NCI-H1092 treated with DMSO at 0.1 percent for 48 hours (cell line): ENCODE data around the gene LYRM4.
"Not testable (repeated sequence)": the region's sequence is repeated elsewhere in the genome, so short reads cannot be mapped to it uniquely, and the experiment has no call there.

Experiments used
- DNase-seq: peaks from one replicate; lab custom pipeline; 2025; lab: John Stamatoyannopoulos, UW

Gene LYRM4

DNA sequence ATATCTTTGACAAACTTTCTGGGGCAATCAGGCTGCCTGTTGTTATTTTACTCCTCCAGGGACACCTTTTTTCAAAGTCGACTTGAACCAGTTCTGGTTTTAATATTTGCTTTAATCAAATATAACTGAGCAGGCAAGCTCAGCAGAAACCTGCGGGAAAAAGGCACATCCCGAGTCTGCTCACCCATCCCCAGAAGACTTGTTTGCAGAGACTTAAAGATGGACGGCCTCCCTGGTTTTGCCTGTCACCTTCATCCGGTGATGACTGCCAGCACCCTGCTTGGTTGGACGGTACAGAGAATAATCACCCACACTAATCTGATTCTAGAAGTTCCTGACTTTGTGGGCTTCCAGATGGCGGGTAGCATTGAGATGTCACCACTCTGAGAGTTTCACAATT is 138.8 kb downstream of the LYRM4 start:
- no peak for DNase-seq

DNA sequence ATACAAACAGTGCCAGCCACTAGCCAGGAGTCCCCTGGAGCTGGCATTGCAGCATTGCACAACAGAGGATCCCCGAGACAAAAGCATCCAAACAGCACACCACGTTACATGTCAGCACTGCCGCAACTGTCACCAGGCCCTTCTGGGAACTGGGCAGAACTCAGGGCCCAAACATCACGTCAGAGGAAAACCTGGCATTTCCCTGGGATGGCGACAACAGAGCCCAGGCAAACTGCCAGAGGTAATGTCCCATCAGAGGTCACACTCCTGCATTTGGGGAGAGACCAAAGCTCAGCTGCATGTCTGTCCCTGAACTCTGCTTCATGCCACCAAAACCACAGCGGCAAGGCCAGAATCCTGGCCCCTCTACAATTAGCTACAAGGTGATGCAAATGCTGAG is 139.3 kb downstream of the LYRM4 start:
- DNase-seq, result no peak

DNA sequence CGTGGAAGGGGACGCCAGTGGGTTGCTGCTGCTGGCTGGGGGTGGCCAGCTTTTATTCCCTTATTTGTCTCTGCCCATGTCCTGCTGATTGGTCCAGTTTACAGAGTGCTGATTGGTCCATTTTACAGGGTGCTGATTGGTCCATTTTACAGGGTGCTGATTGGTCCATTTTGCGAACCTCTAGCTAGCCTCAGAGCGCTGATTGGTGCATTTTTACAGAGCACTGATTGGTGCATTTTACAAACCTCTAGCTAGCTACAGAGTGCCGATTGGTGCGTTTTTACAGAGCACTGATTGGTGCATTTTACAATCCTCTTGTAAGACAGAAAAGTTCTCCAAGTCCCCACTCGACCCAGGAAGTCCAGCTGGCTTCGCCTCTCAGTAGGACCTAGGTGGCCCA is 140.2 kb downstream of the LYRM4 start:
- not testable (repeated sequence) for DNase-seq

DNA sequence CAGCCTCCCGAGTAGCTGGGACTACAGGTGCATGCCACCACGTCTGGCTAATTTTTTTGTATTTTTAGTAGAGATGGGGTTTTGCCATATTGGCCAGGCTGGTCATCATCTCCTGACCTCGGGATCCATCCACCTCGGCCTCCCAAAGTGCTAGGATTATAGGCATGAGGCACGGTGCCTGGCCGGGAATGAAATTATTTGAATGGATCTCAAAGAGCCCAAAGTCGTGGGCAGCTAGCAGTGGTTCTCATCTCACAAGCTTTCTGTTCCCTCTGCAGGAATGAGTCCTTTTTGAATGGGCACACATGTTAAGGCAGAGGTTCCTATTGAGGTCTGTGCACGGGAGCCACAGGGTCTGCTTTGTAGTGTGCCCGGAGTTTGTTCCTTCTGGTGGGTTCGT is 140.7 kb downstream of the LYRM4 start:
- no peak for DNase-seq

DNA sequence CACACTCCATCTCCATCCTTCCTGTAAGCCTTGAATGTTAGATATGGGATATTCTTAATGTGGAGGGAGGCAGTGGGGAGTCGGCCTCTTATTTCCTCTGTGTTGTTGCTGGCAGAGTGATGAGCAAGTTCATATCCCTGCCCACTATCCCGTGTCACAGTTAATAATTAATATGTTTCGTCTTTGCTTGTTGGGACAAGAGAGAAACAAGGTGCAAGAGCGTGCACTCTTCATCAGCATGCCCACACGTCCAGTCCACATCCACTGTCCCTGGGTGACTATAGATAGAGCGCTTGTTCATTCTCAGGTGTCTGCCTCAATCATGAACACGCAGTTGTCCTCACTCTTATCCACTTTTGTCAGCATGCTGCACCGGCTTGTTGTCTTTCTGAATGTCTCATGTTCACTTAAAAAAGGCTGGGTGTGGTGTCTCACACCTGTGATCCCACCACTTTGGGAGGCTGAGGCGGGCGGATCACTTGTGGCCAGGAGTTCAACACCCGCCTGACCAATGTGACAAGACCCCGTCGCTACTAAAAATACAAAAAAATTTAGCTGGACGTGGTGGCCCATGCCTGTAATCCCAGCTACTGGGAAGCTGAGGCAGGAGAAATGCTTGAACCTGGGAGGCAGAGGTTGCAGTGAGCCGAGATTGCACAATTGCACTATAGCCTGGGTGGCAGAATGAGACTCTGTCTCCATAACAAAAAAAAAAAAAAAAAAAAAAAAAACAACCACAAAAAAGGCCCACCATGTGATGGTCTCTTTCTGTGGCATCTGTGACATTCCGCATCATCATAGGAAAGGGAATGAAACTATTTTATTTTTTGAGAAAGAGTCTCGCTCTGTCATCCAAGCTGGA is 141.4 kb downstream of the LYRM4 start:
- DNase-seq, result no peak

DNA sequence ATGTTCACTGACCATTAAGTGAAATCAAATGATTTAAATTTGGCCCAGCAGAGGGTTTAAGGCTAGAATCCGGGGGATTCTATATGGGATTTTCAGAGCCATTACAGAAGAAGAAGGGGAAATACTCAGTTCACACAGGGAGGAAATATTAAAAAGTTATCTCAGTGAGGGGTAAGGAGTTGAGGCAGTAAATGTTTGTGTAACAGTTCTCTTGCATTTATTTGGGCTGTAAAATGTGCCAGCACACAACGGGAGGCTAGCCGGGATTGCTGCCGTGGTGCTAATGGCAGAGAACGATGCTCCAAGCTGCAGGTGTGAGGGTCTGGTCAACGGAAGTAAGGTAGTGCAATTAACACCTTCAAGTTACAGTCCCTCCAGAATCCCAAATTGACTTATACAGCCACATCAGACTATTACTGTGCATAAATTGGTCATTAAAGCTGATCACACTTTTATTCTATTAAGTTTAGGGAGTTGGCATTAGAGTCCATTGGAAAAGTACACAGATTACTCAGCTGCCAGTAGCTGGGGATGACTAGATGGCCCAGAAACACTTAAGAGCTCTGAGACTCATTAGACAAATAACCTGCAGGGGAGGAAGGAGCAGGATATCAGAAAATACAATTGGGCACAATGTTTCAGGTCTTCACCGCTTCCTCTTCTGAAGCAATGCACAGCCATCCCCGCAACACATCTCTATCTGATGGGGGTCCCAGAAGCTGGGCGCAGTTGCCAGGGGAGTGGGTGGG is 144.3 kb downstream of the LYRM4 start:
- DNase-seq, result no peak

DNA sequence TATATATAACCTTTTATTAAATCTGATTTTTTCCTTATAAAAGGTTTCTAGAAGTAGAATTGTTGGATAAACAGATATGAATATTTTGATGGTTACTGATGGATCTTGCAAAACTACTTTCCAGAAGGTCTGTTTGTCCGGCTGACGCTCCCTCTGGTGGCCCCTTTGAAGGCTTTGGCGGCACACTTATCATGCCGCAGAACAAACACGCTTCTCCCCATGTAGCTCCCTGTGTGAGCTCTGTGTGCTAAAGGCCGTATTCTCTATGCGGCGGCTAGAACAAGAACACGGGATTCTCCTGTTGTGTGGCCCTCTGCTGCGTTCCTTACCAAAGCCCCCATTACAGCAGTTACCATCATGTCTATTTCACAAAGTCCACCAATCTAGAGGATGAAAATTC is 145.6 kb downstream of the LYRM4 start:
- DNase-seq, result no peak

DNA sequence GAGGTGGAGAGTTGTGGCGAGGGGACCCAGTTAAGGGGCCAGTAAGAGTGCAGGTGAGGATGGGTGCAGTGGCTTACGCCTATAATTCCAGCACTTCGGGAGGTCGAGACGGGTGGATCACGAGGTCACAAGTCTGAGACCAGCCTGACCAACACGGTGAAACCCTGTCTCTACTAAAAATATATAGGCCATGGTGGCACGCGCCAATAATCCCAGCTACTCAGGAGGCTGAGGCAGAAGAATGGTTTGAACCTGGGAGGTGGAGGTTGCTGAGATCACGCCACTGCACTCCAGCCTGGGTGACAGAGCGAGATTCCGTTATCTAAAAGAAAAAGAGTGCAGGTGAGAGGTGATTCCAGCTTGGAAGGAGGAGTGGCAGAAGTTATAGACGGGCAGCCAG is 147.7 kb downstream of the LYRM4 start:
- no peak for DNase-seq

DNA sequence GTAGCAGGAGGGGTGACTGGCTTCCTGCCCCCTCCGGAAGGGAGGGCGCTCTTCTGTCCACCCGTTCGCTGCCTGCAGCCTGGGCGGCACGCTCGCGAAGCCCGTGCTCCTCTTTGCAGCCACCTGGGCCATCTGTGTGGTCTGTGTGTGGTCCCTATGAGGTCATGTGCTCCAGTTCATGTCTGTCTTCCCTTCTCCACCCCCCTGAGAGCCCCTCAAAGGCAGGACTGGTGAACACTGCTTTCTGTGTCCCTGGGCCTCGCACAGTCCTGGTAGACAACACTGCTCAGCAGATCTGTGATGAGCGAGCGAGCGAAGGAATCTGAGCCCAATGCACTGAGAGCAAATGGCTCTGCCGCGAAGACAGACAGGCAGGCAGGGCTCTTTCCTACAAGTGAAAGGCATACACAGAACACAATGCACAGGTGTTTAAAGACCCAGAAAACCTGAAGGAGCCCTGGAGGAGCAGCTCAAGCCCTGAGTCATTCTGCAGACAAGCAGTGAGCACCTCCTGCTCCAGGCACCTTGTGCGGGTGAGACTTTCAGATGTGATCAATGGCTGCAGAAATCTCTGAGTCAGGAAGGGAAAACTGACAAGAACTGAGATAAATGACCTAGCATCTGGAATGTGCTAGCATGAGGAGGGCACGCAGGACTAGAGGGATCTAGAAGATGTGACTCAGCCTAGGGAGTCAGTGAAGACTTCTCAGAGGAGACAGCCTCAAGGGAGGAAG is 148.5 kb downstream of the LYRM4 start:
- no peak for DNase-seq

DNA sequence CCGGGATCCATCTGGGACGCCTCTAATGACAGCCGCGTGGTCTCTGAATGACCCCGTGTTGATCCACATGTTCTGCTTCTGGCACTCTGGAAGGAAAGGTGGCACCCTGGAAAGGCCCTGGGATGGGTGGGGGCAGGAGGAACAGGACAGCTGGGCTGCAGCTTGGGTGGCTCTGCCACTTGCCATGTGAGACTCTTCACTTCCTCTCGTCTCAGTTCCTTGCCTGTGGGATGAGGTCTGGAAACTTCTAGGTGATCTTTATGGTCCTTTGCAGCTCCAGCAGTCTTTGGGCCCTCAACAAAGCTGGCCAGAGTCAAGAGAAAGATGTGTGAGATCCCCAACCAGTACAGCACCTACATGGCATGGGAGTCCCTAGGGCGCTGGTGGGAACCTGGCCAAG is 149.1 kb downstream of the LYRM4 start:
- no peak for DNase-seq

DNA sequence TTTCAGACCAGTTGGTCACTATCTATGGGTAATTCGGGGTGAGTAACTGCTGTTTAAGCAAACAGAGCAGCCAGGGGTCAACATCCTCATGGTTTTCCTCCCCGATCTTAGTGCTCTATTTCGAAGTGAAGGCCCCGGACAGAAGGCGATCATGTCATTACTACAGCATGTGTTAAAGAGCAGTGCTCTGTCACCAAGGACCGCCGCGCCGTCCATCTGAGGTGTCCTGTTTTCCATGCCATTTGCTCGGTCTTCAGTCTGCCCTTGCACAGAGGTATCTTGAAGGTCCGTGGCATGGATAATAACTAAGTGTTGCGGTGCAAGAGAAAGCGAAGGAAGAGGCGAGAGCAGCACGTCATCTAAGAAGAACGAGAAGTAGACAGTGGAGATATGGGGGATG is 150.5 kb downstream of the LYRM4 start:
- no peak for DNase-seq

DNA sequence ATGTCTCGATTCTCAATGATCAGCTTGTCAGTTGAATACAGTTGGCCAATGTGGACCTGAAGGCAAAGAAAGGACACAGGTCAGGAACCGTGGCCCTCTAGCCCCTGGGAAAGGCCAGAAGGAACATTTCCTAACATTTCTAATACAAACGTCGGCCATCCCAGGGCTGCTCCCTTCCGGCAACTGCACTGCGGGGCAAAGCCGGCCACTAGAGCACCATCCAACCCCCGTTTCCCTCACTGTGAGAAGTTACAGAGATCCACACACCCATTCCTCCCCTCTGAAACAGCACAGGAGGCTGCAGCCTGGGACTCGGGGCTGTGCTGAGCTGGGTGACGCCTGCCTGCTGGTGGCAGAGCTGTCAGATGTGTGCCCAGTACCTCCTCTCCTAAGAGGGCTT is 151.3 kb downstream of the LYRM4 start:
- no peak for DNase-seq

DNA sequence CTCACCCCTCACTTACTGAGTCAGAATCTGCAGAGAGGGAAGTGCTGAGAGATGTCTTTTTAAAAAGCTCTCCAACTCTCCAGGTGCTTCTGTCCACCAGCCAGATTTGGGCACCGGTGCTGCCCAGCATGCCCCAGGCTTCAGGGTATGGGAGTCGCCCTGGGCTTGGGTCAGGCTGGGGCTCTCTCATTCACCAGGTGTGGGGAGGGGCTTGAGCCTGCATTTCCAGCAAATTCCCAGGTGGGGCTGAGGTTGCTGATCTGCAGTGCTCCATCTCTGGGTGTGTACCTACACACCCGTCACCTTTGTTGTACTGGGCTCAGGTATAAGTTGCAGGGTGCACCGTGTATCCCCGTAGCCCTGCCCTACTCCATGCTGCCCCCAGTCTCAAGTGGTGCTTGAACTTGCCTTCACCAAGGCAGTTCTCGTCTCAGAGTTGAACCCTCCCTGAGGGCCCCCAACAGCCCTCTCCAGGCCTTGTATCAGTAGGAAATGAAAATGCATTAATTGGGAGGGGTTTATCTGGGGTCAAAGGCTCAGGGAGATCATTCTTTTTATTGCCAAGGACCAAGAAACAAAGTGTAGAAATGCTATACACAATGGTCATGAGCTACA is 152.1 kb downstream of the LYRM4 start:
- no peak for DNase-seq

DNA sequence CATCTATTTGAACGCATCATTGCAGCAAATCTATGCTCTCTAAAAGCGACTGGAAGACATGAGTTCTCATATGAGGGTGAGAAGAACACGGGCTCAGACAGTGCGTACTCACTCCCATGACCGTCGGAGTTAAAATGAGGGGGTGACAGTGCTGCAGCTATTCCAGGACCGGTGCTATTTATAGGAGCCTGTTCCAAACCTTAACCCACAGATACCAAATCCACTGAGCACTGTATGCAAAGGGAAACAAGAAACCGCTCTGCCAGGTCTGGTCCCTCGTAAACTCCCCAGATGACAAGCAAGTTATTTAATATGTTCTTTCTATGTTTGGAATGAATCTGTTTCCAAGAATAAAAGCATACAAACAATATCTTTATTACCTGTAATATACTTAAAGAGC is 152.7 kb downstream of the LYRM4 start:
- DNase-seq, result no peak

DNA sequence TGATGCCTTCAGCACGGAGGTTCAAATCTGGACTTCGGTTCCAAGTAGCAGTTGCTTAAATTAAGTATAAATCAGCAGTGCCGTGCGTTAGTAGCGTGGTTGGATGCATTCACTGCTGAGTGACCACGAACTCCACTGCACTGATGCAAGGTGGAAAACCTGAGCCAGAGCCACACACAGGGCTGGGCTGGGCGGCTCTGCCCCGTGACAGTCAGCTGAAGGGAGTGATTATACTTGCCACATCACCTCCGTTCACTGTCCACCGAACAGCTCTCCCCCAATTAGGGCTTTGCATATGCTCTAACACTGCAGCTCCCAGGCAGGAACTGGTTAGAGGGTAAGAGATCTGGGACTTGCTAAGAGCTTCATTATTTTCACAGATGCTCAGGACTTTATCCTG is 153.4 kb downstream of the LYRM4 start:
- DNase-seq, result no peak

DNA sequence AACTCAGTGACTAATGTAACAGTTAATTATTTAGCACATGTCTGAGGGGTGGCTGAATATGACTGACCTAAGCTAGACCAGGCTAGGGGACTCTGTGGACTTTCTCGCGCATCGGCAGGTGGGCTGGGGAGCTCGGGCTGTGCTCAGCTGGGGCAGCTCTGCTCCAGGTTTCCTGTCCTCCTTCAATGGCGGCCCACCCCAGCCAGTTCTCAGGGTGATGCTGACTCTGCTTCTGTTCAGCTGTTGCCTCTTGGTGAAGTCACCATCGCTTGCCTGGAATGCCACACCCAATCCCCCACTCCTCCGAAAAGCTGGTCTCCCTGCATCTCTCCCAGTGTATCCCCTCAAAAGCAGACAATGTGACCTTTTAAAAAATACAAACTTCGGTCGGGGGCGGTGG is 155.6 kb downstream of the LYRM4 start:
- no peak for DNase-seq

DNA sequence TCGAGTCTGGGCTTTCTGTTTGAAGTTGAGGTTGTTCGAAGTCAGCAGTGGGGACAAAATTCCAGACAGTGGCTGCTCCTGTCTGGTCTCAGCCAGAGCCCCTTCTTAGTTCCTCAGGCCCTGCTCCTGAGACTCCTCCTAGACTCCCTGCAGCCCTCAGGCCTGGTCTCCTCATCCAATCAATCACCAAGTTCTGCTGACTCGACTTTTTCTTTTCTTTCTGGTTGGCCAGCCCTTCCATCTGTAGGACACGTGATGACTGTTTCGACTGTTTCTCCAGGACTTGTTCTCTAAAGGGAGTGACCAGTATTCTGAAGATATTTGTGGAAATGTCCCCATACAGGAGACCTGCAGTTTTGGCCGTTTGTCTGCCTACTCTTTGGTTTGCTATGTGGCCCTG is 156.1 kb downstream of the LYRM4 start:
- no peak for DNase-seq

DNA sequence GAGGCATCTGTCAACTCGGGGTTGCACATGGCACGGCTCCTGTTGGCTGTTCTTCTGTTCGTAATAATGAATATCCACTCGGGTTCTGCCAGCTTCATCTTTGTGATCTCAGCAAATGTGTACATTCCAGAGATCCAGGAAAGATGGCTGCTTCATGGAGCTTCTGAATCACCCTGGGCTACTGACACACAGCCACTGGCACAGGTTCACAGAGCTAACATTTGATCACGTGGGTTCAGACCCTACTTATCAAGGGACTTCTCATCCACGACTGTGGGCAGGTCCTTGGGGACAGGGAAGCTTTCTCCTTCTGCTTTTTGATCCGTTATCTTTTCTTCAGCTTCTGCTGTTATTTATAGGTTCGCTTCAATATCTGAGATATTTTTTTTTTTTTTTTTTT is 157.5 kb downstream of the LYRM4 start:
- no peak for DNase-seq

DNA sequence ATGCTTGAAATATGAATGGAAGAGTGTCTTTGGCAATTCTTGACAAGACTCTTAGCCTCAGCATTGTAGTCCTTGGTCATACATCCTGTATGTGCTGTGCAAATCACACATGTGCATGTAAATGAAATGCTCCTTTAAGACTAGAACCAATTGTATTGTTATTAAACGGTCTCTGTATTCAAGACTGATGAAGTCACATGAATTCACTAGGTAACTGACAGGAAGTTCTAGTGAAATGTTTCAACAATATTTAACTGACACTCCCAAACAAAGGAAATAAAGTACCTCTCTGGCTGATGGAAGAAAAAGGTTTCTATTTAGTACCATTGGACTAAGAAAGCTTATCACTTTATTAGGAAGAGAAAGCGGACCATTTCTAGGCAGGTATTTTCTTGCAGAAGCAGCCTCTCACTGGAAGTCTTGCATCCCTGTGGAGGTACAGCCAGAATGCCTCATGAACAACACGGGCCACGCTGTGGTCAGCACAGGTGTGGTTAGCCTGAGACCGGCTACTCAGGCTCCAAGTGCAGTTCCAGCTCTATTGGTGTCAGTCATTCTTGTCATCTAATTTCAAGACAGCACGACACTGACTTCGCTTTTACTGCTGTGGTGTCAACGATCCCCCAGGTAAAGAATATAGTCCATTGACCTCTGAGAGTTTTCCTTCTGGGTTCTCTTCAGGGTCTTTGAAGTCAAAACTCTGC is 158.3 kb downstream of the LYRM4 start:
- DNase-seq, result no peak

DNA sequence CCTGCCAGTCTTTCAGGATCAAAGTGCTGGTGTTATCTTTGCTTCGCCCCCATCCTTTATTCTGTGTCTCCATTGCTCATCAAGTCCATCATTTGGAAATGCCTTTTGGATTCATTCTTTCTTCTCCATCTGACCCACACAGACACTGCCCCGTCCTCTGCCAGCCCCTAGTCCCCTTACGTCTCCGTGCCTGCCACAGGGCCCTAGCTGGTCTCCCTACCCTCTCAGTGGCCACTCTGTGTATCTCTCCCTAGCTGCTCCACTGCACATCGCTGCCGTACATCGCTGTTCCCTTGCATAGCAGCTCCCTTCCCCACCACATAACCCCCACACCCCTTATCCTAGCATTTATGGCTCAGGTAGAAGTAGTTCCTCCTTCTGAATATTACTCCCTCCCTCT is 159.9 kb downstream of the LYRM4 start:
- DNase-seq, result no peak

DNA sequence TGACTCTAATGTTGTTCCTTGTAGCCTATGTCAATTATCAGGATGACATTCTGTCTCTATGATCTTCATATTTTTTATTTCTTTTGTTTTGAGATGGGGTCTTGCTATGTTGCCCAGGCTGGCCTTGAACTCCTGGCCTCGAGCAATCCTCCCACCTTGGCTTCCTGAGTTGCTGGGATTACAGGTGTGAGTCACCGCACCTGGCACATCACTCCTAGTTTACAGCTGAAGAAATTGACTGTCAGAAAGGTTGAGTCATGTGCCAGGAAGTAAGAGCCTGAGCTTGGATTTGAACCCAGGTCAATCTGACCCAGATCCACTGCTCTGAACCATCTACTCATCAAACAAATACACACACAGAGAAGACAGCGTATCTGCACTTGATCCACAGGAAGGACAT is 161.2 kb downstream of the LYRM4 start:
- no peak for DNase-seq
